Thymus (tissue), 11 donors: Measurements from ENCODE around the gene ZNF69. TPM values are rescaled to one million over a fixed set of nuclear protein-coding genes. Genes with fewer than 3 reads are reported as not detected.
A peak's percentile ranks its signal among the peaks of the same experiment; 100 is the strongest.
"Not testable (repeated sequence)": the region's sequence is repeated elsewhere in the genome, so short reads cannot be mapped to it uniquely, and the experiment has no call there.

Source experiments
- DNase-seq, 9 donors: peaks; one replicate each; pipeline ENCODE4 v3.0.0-alpha.2; 2013; ENCODE audit warnings: low spot score in 9 of 9, low read depth in 6 of 9, missing footprints in 1 of 9
- H3K27ac ChIP-seq, 2 donors: one replicate each; pipeline ENCODE4 v1.5.1; 2013; ENCODE audit warnings: control low read depth in 1 of 2, low read depth in 1 of 2, low read length in 1 of 2, mild to moderate bottlenecking in 1 of 2, moderate library complexity in 1 of 2
- H3K27me3 ChIP-seq, 2 donors: one replicate each; pipeline ENCODE4 v1.5.1; 2013; ENCODE audit warnings: low read length in 1 of 2; ENCODE audit not compliant: control insufficient read depth in 2 of 2, insufficient read depth in 1 of 2
- H3K36me3 ChIP-seq, 2 donors: one replicate each; pipeline ENCODE4 v1.5.1; 2013; ENCODE audit warnings: low read length in 1 of 2, mild to moderate bottlenecking in 1 of 2, moderate library complexity in 1 of 2; ENCODE audit not compliant: control insufficient read depth in 2 of 2, insufficient read depth in 2 of 2
- H3K4me1 ChIP-seq, 2 donors: one replicate each; pipeline ENCODE4 v1.5.1; 2013; ENCODE audit warnings: low read length in 2 of 2; ENCODE audit not compliant: control insufficient read depth in 2 of 2, insufficient read depth in 2 of 2
- H3K4me3 ChIP-seq, 2 donors: one replicate each; pipeline ENCODE4 v1.5.1; 2013; ENCODE audit warnings: low read length in 2 of 2, control low read depth in 1 of 2, mild to moderate bottlenecking in 1 of 2
- H3K9me3 ChIP-seq, 2 donors: one replicate each; pipeline ENCODE4 v1.5.1; 2013; ENCODE audit warnings: low read length in 1 of 2, mild to moderate bottlenecking in 1 of 2; ENCODE audit not compliant: control insufficient read depth in 2 of 2, insufficient read depth in 1 of 2
- WGBS: extraction: QIAGEN DNeasy Blood & Tissue Kit; methylation state at CpG from one replicate; pipeline ENCODE4 v1.1.7; 2013; 5-methylcytosine and 5-hydroxymethylcytosine counted together
- polyA plus RNA-seq: library from polyadenylated mRNA; stranded (reverse); fragments of 200-250 nt; gene quantifications from one replicate; pipeline ENCODE4 v1.2.3, GENCODE V29; 2013
- total RNA-seq: library from RNA; stranded (reverse); fragments of 120-200 nt; gene quantifications from one replicate; pipeline ENCODE4 v1.2.4, GENCODE V29; 2013
- donor health status: healthy.

Gene ZNF69
- total and polyA plus RNA-seq, 2 donors, result 5.1 to 9.4 TPM

GRCh38 chr19:11856596-11857250 is 30.9 kb upstream of the ZNF69 start:
- Histone ChIP-seq H3K27me3 (no peaks in the 10 kb centered on the region), H3K9me3 (peaks cover 16 to 39% of the 10 kb centered on the region in 2 donors), H3K36me3 (peaks cover 20 to 53% of the 10 kb centered on the region in 2 donors), H3K27ac (no peak overlapping the region), H3K4me1 (no peaks in the 10 kb centered on the region), H3K4me3 (no peak overlapping the region)
- DNase-seq, result no peak
- 97% methylated on average over 12 of the region's 12 CpGs for WGBS

- Histone ChIP-seq H3K27ac (no peak overlapping the region), H3K36me3 (peaks cover 4 to 39% of the 10 kb centered on the region in 2 donors), H3K4me1 (no peaks in the 10 kb centered on the region), H3K4me3 (no peak overlapping the region), H3K9me3 (peaks cover 18 to 48% of the 10 kb centered on the region in 2 donors), H3K27me3 (no peaks in the 10 kb centered on the region)
- no peak for DNase-seq
- whole genome bisulfite sequencing, result 97% methylated on average over 7 of the region's 7 CpGs
These were observed 26.9 kb upstream of the ZNF69 start for GRCh38 chr19:11860721-11861120.

GRCh38 chr19:11861301-11861700 is 26.3 kb upstream of the ZNF69 start:
- H3K36me3 ChIP-seq, result peaks cover 7 to 42% of the 10 kb centered on the region in 2 donors
- no peak overlapping the region for H3K27ac ChIP-seq
- no peak overlapping the region for H3K4me3 ChIP-seq
- no peaks in the 10 kb centered on the region for H3K27me3 ChIP-seq
- peaks cover 24 to 51% of the 10 kb centered on the region in 2 donors for H3K9me3 ChIP-seq
- H3K4me1 ChIP-seq, result no peaks in the 10 kb centered on the region
- WGBS, result 99% methylated on average over 2 of the region's 2 CpGs
- no peak for DNase-seq

GRCh38 chr19:11867766-11868165 is 19.8 kb upstream of the ZNF69 start:
- H3K27me3 ChIP-seq, H3K4me3 ChIP-seq, DNase-seq, H3K27ac ChIP-seq, H3K4me1 ChIP-seq: not testable (repeated sequence)
- 98% methylated on average over 4 of the region's 4 CpGs for WGBS
- peaks cover 32 to 36% of the 10 kb centered on the region in 2 donors for H3K36me3 ChIP-seq
- H3K9me3 ChIP-seq, result peaks cover 23 to 41% of the 10 kb centered on the region in 2 donors

GRCh38 chr19:11868188-11868587 is 19.4 kb upstream of the ZNF69 start:
- Histone ChIP-seq H3K4me1 (no peaks in the 10 kb centered on the region), H3K4me3 (no peak overlapping the region), H3K27ac (no peak overlapping the region), H3K27me3 (no peaks in the 10 kb centered on the region), H3K36me3 (peaks cover 31 to 36% of the 10 kb centered on the region in 2 donors), H3K9me3 (peaks cover 22 to 40% of the 10 kb centered on the region in 2 donors)
- DNase-seq, result no peak
- WGBS, result 98% methylated on average over 8 of the region's 8 CpGs

GRCh38 chr19:11872624-11873023 is 15.0 kb upstream of the ZNF69 start:
- Histone ChIP-seq H3K36me3 (peaks cover 10 to 15% of the 10 kb centered on the region in 2 donors), H3K4me3 (no peak overlapping the region), H3K4me1 (no peaks in the 10 kb centered on the region), H3K9me3 (peaks cover 7 to 22% of the 10 kb centered on the region in 2 donors), H3K27ac (no peak overlapping the region), H3K27me3 (no peaks in the 10 kb centered on the region)
- DNase-seq, result no peak
- 97% methylated on average over 9 of the region's 9 CpGs for WGBS

GRCh38 chr19:11873762-11874161 is 13.8 kb upstream of the ZNF69 start:
- 96% methylated on average over 1 of the region's 1 CpG for WGBS
- H3K9me3 ChIP-seq, result peaks cover 3 to 22% of the 10 kb centered on the region in 2 donors

GRCh38 chr19:11879687-11880266 is 7.8 kb upstream of the ZNF69 start:
- not testable (repeated sequence) for H3K27me3 ChIP-seq, H3K4me3 ChIP-seq, H3K4me1 ChIP-seq, H3K36me3 ChIP-seq, H3K27ac ChIP-seq
- 90% methylated on average over 16 of the region's 16 CpGs for WGBS
- H3K9me3 ChIP-seq, result peaks cover 0 to 17% of the 10 kb centered on the region in 2 donors
- DNase-seq, result peak in 1 of 9 donors; percentile 8

More at GRCh38 chr19:11873762-11874161, 13.8 kb upstream of the ZNF69 start:
- H3K36me3 ChIP-seq, result peaks cover 2 to 4% of the 10 kb centered on the region in 2 donors
- no peak overlapping the region for H3K27ac ChIP-seq
- no peak for DNase-seq
- H3K27me3 ChIP-seq, result no peaks in the 10 kb centered on the region
- H3K4me3 ChIP-seq, result no peak overlapping the region
- H3K4me1 ChIP-seq, result no peaks in the 10 kb centered on the region

- H3K27me3 ChIP-seq, result no peaks in the 10 kb centered on the region
- no peak overlapping the region for H3K4me3 ChIP-seq
- no peak for DNase-seq
- H3K36me3 ChIP-seq, result no peaks in the 10 kb centered on the region
- 97% methylated on average over 12 of the region's 12 CpGs for WGBS
- H3K27ac ChIP-seq, result no peak overlapping the region
- peaks cover 0 to 17% of the 10 kb centered on the region in 2 donors for H3K9me3 ChIP-seq
- H3K4me1 ChIP-seq, result no peaks in the 10 kb centered on the region
These were observed 7.0 kb upstream of the ZNF69 start for GRCh38 chr19:11880598-11880997.
